ENCODE data around the gene UACA.

The UACA gene

GRCh38 chr15:70783041-70783440 is 19.7 kb upstream of the UACA start:
- no peak for DNase-seq (ENCODE audit: low spot score)

- DNase-seq (ENCODE audit: low spot score): no peak
Measured at GRCh38 chr15:70781236-70781635, 17.9 kb upstream of the UACA start.

- no peak for DNase-seq (ENCODE audit: low spot score)
Measured at GRCh38 chr15:70778258-70779076, 15.1 kb upstream of the UACA start.

GRCh38 chr15:70777170-70777926 is 14.0 kb upstream of the UACA start:
- no peak for DNase-seq (ENCODE audit: low spot score)

GRCh38 chr15:70775160-70775559 is 11.8 kb upstream of the UACA start:
- no peak for DNase-seq (ENCODE audit: low spot score)

GRCh38 chr15:70772402-70772801 is 9.0 kb upstream of the UACA start:
- DNase-seq (ENCODE audit: low spot score): no peak

GRCh38 chr15:70770863-70771262 is 7.5 kb upstream of the UACA start:
- DNase-seq (ENCODE audit: low spot score): no peak

- no peak for DNase-seq (ENCODE audit: low spot score)
Measured at GRCh38 chr15:70768257-70768883, 5.0 kb upstream of the UACA start.

- no peak for DNase-seq (ENCODE audit: low spot score)
Measured at GRCh38 chr15:70767667-70768066, 4.3 kb upstream of the UACA start.

- no peak for DNase-seq (ENCODE audit: low spot score)
Measured at GRCh38 chr15:70766597-70766996, 3.2 kb upstream of the UACA start.

- DNase-seq (ENCODE audit: low spot score): no peak
Measured at GRCh38 chr15:70765504-70766281, 2.3 kb upstream of the UACA start.

GRCh38 chr15:70763950-70764730 is 782 bp upstream of the UACA start:
- DNase-seq (ENCODE audit: low spot score): no peak

GRCh38 chr15:70762469-70763119 is 764 bp downstream of the UACA start:
- DNase-seq (ENCODE audit: low spot score): no peak

GRCh38 chr15:70761931-70762468 is 1.4 kb downstream of the UACA start:
- no peak for DNase-seq (ENCODE audit: low spot score)

- no peak for DNase-seq (ENCODE audit: low spot score)
Measured at GRCh38 chr15:70761046-70761445, 2.3 kb downstream of the UACA start.

- DNase-seq (ENCODE audit: low spot score): no peak
Measured at GRCh38 chr15:70758790-70759462, 4.4 kb downstream of the UACA start.

GRCh38 chr15:70757627-70758026 is 5.7 kb downstream of the UACA start:
- no peak for DNase-seq (ENCODE audit: low spot score)

GRCh38 chr15:70754862-70755261 is 8.5 kb downstream of the UACA start:
- DNase-seq (ENCODE audit: low spot score): no peak

GRCh38 chr15:70753101-70753829 is 10.1 kb downstream of the UACA start:
- DNase-seq (ENCODE audit: low spot score): no peak

All from globus pallidus (tissue), 1 donor.